NCI-H345 treated with DMSO at 0.1 percent for 48 hours (cell line): ENCODE measurements around the gene AASS.

Experiments
- DNase-seq: peaks from one replicate; lab custom pipeline; 2025; ENCODE audit not compliant: unreplicated experiment; lab: John Stamatoyannopoulos, UW

Gene AASS

DNA sequence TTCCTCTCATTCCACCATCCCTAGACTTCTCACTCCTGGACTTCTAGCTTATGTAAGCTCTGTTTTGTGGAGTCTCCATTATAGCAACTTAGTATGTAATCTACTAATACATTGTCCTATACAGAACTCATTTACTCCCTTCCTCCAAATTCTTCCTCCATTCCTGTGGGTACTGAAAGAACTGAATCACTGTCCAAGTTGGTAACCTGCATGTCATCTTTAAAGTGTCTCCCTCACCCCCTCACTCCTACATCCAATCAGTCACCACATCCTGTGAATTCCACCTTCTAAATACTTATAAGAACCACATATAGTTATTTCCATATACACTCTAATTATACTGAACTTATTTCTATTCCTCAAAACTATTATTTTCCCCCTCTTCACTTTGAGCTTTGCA is 20.3 kb downstream of the AASS start:
- no peak for DNase-seq

DNA sequence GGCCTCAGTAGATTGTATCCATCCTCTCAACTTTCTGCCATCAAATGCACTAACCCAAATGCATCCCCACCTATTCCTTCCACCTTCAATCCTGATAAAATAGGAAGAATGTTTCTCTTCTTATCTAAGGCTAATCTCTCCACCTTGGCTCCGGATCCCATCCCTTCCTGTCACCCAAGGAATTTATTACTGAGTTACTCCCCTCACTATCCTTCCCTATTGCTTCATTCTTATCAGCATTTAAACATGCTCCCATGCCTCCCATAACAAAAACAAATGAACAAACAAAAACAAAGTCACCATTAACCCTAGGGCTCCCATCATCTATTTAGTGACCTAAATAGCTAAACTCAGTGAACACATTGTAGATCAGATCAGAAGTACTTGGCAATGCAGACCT is 25.3 kb downstream of the AASS start:
- DNase-seq: no peak

DNA sequence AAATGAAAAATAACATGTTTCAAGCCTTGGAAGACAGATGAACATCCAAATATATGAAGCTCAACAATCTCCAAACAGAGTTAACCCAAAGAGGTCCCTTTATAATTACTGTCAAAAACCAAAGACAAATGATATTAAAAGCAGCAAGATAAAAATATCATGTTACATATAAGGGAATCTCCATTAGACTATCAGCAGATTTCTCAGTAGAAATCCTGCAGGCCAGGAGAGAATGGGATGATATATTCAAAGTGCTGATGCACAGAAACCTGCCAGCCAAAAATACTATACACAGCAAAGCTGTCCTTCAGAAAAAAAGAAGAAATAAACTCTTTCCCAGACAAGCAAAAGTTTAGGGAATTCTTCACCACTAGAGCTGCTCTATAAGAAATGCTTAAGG is 41.0 kb downstream of the AASS start:
- DNase-seq: no peak

DNA sequence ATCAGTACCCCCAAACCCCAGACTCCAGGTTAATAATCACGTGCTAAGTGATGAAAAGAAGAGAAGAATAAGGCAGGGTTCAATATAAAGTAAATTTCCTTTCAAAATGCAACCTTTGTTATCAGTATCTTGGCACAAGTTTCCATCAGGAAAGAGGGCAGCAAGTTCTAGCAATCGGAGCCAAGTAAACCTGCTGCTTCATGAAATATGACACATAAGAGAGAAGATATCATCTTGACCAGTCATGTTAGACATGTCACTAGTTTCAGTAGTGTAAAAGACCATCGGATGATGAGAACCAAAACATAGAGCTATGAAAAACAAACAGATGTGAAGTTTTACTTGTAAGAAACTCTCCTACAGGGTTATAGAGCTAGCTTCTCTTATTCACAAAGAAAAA is 44.0 kb downstream of the AASS start:
- no peak for DNase-seq

DNA sequence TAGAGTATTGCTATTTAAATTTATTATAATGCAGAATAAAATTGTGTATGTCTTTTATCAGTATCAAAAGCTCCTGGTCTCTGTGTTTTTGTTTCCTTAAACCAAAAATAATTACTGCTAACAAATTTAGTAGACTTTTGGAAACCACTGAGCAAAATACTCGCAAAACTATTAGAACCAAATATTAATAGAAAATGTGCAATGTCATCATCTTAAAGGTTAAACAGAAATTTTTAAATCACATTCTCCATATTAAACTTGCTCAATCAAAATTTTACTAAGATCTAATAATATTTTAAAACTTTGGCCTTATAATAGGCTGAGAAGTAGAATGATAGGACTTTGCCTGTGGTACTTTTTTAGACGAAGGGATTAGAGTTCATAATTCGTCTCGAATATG is 48.4 kb downstream of the AASS start:
- no peak for DNase-seq

DNA sequence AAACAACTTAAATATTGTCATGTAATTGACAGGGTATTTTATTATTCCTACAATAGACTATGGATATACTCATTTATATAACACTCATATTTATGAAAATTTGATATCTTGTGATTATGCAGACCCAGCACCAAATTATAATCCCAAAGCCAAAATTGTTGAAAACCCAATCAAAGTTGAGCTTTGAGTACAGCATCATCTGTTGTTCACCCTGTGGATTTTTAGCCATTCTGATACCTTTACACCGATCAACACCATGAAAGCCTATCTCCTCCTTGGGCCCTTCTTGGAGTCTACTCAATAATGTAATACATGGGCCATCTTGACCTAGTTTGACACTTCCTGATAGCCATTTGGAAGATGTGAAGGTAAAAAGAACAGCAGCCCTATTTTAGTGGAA is 49.5 kb downstream of the AASS start:
- no peak for DNase-seq

DNA sequence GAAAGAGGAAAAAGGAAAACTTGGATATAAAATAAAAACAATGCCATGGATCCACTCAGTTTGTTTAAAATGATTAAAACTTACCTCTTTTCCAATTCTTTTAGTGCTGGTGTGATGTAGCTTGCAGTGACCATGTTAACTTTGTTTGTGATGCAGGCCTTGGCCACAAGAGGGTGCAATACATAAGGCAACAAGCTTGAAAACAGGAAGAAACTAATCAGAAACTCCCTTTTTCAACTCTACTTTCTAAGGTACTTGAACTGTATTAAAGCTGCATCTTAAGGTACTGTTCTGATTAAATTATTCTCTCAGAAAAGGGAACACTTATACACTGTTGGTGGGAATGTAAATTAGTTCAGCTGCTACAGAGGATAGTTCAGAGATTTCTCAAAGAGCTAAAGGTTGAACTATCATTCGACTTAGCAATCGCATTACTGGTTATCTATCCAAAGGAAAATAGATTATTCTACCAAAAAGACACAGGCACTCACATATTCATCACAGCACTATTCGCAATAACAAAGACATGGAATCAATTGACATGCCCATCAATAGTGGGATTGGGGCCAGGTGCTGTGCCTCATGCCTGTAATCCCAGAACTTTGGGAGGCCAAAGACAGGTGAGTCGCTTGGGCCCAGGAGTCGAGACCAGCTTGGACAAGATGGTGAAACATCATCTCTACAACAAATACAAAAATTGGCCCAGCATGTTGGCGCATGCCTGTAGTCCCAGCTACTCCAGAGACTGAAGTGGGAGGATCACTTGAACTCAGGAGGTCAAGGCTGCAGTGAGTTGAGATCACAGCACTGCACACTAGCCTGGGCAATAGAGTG is 50.9 kb downstream of the AASS start:
- peak; percentile 9 for DNase-seq

DNA sequence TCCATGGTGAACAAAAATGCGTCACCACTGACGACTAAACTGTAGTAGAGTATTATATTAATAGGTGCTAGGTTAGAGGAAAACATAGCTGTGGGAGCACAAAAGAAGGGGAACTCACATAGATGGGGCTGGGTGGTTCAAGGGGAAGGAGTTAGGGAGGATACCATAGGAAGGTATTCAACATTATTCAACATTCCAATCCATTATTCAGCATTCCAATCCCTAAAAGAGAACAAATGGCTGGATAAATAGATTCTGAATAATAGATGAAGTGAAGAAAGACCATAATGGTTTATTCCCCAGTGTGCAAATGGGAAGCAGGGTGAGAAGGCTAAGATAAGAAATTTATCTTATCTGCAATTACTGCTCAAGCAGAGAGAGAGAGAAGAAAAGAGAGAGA is 61.4 kb downstream of the AASS start:
- no peak for DNase-seq

DNA sequence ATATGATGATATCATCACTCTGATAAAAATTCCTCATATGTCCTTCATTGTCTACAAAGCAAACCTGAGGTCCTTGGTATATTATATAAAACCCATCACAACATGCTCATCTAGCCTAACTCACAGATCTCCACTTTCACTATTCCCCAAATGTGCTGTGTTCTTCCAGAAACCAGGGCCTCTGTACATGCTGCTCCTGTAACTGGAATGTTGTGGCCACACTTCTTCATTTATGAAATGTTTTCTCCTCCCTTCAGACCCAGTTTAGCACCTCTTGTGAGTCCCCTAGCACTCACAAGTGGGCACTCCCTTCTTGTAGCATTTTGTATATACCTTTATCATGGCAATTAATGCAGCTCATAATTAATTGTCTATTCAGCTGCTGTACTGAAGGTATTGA is 61.9 kb downstream of the AASS start:
- DNase-seq: no peak

DNA sequence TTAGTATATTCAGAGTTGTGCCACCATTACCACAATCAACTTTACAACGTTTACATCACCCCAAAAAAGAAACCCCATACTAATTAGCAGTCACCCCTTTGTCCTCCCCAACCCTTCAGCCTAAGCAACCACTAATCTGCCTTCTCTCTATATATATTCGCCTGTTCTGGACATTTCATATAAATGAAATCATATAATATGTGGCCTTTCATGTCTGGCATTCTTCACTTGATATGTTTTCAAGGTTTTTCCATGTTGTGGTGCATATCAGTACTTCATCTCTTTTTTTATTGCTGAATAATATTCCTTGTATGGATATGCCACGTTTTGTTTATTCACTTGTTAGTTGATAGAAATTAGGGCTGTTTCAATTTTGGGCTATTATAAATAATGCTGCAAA is 70.4 kb downstream of the AASS start:
- no peak for DNase-seq

DNA sequence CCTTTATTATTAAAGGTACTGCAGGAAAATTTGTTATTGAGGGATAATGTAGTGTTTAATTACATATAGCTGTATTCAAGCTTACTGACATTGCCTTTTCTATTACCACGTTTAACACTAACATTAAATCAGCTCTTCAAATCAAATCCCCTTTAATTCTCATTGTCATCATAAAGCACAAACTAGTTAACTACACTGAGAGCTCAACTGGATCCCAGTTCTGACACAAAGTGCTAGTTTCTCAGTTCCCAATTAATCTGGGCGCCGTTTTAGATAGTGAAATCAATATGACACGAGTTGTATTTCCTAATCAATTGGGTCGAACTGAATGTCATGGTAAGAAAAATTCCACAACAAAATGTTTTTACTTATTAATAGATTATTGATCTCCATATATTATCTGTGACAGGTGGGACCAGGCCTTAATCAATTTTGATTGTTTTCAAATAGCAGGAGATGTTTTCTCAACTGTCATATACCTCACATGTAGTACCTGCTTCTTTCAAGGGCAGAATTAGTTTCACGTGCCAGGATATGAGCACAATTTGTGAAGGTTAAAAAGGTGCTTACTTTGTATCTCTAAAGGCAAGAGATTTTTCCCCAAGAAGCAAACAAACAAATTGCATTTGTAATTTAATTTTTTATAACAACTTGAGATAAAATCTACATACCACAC is 71.0 kb downstream of the AASS start:
- DNase-seq: no peak

DNA sequence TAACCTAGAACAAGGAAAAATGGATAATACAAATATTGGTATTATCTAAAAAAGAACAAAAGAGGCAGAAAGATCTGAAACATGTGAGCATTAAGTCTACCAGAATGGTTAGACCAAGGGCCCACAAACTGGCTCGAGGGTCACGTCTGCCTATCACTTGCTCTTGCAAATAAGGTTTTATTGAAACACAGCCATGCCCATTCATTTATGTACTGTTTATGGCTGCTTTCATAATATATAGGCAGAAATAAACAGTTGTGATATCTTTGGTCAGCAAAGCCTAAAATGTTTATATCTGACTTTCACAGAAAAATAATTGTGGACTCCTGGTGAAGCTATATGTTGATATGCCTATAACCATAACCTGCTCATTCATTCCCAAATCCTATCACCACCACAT is 71.8 kb downstream of the AASS start:
- DNase-seq: no peak

DNA sequence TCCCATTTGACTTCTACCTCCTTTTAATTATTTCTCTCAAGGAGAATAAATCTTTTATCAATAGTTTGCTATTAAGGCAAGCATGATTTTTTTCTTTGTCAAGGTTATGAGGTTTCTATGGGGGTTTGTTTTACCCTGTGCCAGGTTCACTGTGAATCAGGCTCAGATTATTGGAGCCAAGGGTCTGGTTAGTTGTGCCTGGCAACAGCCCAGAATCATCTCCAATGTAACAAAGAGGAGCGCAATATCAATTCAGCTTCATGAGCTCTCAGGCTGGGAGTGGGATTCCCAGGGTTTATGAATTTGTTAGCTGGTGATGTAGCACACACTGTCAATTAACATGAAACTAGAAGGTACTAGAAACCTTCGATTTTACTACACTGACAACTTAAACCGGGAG is 73.2 kb downstream of the AASS start:
- no peak for DNase-seq

DNA sequence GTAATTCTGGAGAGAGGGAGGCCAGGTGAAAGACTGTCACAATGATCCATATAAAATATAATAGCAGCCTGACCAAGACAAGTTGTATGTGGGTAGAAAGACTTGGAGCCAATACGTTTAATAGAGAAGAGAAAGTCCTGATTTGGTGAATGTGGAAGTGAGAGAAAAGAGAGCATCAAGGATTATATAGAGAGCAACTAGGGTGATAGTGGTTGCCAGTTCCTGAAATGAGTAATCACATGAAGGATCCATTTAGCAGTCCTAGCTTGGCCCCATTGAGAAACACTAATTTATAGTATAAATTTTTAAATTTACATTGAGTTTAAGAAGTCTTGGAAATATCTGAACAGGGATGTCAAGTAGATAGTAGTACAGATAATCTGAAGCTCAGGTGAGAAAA is 74.0 kb downstream of the AASS start:
- no peak for DNase-seq

DNA sequence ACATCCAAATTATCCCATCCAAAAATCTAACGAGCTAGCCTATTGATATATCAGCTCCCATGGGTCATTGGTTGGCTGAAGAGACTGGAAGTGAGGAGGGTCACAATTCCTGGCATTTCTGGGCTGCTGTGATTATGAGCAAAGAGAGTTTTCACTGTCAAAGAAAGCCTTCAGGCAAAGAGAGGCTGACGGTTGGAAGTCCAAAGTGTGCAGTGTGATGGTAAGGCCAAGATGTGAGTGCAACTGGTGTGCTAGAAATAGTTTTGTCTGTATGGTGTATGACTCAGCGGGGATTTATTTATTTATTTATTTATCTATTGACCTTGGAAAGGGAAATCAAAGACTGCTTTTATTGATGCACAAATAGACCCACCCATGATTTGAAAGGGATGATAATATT is 75.0 kb downstream of the AASS start:
- DNase-seq: no peak

DNA sequence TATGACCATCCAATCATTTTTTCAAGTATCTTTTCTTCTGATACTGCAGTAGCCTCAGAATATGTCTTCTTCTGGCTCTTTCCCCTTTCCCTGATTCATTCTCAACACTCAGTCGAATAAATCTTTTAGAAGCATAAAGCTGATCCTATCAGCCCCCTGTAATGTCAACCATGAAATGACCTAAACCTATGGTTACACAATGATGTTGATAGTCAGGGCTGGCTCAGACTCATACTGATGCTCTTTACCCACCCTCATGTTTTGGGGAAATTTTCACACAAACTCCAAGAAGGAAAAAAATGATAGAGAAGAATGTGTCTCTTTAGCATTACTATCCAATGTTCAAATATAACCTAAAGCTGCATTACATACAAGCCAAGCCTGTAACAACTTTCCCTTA is 76.0 kb downstream of the AASS start:
- DNase-seq: no peak

DNA sequence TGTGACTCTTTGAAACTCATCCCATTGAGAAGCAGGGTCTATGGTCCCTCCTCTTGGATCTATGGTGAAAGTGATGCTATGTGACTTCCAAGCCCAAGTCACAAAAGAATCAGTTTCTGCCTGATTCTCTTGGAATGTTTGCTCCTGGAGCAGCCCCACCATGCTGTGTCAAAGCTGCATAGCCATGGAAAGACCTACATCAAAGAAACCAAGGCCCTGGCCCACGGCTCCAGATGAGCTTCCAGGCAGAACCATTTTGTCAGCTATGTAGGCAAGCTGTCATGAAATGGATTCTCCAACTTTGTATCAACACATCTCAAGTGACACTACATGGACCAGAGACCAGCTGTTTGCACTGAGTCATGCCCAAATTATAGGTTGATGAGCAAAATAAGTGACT is 77.0 kb downstream of the AASS start:
- no peak for DNase-seq

DNA sequence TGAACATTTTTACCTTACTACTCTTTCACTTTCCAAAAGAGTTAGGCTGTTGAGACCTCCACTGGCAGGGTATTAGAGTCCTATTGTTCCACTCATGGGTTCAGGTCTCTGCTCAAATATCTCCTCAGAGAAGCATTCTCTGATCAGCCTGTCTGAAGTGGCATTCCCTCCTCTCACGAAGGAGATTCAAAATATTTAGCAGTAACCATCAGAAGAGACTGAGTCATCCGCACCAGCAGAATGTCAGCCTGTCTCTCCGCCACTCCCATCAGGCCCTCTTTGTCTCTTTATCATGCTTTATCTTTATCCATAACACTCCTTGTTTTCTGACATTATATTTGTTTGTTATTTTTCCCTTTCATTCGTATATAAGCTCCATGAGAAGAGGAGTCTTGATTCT is 79.1 kb downstream of the AASS start:
- DNase-seq: no peak

DNA sequence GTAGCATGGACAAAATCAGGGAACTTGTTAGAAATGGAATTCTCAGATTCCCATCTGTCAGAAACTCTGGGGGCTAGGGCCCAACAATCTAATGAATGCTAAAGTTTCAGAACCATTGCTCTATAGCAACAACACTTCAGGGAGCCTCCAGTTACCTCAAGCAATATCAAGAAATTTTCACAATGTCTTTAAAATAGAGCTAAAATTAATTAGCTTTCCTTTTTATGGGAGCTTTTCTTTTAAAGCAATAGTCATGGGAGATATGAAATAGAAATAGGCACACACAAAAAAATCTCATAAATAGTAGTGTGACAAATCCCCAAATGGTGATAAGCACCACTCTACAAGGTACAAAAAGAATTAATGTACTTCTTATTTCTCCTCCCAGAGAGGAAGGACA is 80.9 kb downstream of the AASS start:
- DNase-seq: no peak

DNA sequence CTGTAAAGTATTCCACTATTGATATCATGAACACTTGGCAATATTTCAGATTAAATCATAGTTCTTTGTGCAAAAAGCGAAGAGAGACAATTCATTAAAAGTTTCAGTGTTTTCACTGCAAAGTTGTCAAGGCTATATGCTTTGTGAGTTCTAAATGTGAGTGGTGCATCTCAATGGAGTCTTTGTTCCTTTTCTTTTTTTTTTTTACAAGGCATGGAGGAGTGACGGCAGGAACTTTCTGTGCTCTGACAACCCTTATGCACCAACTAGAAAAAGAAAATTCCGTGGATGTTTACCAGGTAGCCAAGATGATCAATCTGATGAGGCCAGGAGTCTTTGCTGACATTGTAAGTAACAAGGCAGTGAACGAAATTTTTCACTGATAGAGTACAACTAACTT is 84.5 kb downstream of the AASS start:
- no peak for DNase-seq

DNA sequence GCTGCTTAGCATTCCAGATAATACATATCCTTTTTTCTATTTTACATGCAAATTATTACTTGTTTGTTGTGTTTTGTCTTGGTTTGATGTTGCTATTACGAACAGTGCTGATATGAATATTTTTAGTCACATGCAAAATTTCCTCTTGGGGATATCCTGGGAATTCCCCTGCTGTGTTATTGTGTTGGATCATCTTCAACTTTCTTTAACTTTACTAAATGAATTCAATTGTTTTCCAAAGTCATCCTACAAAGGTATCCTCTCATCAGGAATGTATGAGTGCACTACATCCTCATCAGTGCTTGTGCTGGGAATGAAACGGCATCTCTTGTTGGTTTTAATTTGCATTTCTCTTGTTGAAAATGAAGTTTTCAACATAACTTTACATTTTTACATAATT is 87.1 kb downstream of the AASS start:
- DNase-seq: no peak

DNA sequence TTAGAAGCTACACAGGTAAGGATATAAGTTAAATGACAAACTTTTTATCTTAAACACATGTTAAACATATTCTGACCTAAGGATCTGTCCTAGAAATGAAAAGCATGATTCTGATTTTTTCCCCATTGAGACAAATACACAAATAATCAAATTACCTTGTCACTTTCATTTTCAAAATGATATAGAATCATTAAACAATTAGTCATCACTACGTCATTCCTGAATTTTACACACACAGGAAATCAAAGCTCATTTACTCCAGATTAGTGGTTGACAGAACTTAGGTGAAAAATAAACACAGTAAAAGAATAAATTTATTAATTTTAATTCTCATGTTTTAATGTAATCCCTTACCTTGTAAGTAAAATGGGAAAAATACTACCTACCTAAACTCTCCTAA is 89.0 kb downstream of the AASS start:
- DNase-seq: no peak

DNA sequence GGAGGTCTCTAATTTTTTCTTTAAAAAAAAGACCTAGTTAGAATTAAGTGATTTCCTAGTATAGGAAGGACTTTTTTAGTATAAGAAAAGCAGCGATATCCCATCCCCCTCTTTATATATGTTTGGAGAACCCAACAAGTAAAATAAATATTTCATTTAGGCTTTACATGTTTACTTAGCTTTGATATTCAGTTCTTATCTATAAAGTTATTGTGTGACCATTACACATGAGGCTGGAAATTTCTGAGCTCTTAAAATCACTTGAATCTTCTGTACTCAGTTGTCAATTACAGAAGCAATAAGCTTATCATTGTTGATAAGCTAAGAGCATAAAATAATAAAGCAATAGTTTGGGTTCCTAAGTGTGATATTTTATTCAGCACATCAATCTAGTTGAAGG is 89.7 kb downstream of the AASS start:
- no peak for DNase-seq
